ENCODE measurements around the gene THSD4. TPM values are rescaled to one million over a fixed set of nuclear protein-coding genes. Genes with fewer than 3 reads are reported as not detected.

THSD4 gene
- total RNA-seq, 1 donor from 2014 or later, result 151 TPM

GRCh38 chr15:71826196-71826595 is 710.9 kb downstream of the THSD4 start:
- Histone ChIP-seq H3K36me3 (peaks cover 50 to 82% of the 10 kb centered on the region in 2 donors), H3K4me1 (no peaks in the 10 kb centered on the region), H3K9me3 (peaks cover 10 to 24% of the 10 kb centered on the region in 2 donors), H3K27ac (no peak overlapping the region), H3K4me3 (no peak overlapping the region), H3K27me3 (no peaks in the 10 kb centered on the region)
- intact Hi-C loops (cut with DNase I), result no loop called here
- TF ChIP-seq, protein P1, sequence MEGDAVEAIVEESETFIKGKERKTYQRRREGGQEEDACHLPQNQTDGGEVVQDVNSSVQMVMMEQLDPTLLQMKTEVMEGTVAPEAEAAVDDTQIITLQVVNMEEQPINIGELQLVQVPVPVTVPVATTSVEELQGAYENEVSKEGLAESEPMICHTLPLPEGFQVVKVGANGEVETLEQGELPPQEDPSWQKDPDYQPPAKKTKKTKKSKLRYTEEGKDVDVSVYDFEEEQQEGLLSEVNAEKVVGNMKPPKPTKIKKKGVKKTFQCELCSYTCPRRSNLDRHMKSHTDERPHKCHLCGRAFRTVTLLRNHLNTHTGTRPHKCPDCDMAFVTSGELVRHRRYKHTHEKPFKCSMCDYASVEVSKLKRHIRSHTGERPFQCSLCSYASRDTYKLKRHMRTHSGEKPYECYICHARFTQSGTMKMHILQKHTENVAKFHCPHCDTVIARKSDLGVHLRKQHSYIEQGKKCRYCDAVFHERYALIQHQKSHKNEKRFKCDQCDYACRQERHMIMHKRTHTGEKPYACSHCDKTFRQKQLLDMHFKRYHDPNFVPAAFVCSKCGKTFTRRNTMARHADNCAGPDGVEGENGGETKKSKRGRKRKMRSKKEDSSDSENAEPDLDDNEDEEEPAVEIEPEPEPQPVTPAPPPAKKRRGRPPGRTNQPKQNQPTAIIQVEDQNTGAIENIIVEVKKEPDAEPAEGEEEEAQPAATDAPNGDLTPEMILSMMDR (IDR thresholded peaks at IDR 0.05), result no peak
- DNase-seq (ENCODE audit: low spot score in 2 of 2), result no peak

GRCh38 chr15:71830981-71831380 is 715.7 kb downstream of the THSD4 start:
- TF ChIP-seq, protein P1 (IDR thresholded peaks at IDR 0.05), result no peak
- Histone ChIP-seq H3K27me3 (no peaks in the 10 kb centered on the region), H3K27ac (no peak overlapping the region), H3K36me3 (peaks cover 38 to 44% of the 10 kb centered on the region in 2 donors), H3K4me1 (no peaks in the 10 kb centered on the region), H3K4me3 (no peak overlapping the region), H3K9me3 (no peaks in the 10 kb centered on the region)
- intact Hi-C loops (cut with DNase I), result no loop called here
- DNase-seq (ENCODE audit: low spot score in 2 of 2), result no peak

Other genes with a start within 250 kb of the THSD4 start
- gene THAP10, start 223.0 kb upstream of the THSD4 start, total RNA-seq, result 3.1 TPM
- gene LRRC49, start 222.6 kb upstream of the THSD4 start, total RNA-seq, result 23.1 TPM

Measured in ascending aorta (tissue), 2 donors.